GM19238 (cell line): ENCODE measurements around the gene MED14.

Source experiments
- DNase-seq: peaks from one replicate; pipeline ENCODE4 v3.0.0; 2011; ENCODE audit warnings: low spot score; ENCODE audit not compliant: insufficient read length

The MED14 gene

DNA sequence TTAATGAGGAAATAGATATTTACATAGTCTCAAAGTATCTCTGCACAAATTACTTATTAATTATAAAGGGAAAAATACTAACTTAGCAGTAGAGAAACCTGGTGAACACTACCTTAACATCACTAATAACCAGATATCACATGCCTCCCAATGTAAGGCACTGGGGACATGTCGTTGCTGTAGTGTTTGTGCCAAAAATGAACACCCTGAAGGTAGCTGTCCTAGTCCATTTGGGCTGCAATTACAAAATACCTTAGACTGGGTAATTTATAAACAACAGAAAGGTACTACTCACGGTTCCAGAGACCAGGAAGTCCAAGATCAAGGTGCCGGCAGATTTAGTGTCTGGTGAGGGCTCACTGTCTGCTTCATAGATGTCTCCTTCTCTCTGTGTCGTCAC lies 122.8 kb downstream of the MED14 start:
- no peak for DNase-seq

DNA sequence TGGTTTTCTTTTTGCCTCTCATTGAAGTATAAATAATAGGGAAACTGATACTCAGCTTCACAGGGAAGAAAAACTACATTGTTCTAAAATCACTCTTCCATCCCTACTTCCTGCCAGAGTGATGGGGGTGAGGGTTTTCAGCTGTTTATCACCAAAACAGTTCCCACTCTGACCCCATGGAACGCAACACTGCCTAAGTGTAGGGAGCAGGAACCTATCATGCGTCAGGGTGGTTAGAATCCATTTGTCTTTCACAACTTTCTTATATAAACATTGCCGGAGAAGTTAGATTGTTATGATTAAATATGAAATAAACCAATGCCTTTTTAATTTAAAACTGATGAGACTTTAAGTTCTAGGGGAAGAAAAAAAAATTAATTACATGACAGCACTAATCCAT lies 128.0 kb downstream of the MED14 start:
- DNase-seq = no peak

DNA sequence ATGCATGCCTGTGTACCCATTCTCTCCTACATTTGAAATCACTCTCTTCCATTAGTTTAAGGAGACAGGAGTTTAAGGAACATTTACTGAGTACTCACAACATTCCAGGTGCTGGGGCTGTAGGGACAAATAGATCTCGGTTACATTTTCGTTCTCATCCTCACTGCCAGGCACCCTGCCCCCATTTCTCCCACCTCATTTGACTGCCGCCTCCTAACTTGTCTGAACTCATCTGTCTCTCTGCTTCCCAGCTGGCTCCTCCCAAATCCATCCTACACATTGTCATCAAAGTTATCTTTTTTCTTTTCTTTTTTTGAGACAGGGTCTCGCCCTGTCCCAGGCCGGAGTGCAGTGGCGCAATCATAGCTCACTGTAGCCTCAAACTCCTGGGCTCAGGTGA lies 131.9 kb downstream of the MED14 start:
- no peak for DNase-seq
